GM19397 (cell line): ENCODE data around the gene PLSCR1.

ENCODE experiments used
- ATAC-seq: cut with Tn5 transposase; IDR thresholded peaks from one replicate; pipeline ENCODE4 v1.9.1; 2021; ENCODE audit warnings: mild to moderate bottlenecking, moderate library complexity; ENCODE audit not compliant: unreplicated experiment

The PLSCR1 gene, protein sequence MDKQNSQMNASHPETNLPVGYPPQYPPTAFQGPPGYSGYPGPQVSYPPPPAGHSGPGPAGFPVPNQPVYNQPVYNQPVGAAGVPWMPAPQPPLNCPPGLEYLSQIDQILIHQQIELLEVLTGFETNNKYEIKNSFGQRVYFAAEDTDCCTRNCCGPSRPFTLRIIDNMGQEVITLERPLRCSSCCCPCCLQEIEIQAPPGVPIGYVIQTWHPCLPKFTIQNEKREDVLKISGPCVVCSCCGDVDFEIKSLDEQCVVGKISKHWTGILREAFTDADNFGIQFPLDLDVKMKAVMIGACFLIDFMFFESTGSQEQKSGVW

GRCh38 chr3:146544002-146544928 lies at the start of gene PLSCR1:
Gene PLSCR1 (minus strand): TSS chr3:146544607. CDS start chr3:146536552, 8,055 bp downstream.
- peak; percentile 92 for ATAC-seq

DNA sequence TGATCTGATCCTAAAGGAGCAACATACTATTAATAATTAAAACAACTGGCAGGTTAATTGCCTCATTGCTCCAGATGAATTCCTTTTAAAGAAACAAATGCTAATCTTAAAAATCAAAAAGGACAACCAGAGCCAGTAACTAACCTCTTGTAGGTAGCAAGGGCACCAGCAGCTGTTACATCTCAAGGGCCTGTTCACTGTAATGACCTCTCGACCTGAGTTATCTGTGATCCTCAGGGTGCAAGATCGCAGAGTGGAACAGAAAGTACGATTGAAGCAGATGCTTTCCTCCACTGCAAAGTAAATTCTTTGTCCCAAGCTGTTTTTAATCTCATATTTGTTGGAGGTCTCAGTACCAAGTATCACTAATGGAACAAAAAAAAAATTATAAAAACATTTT lies 49.4 kb upstream of the PLSCR1 start:
- ATAC-seq = no peak

- no peak for ATAC-seq
Observed at GRCh38 chr3:146590521-146590920, 46.1 kb upstream of the PLSCR1 start.

DNA sequence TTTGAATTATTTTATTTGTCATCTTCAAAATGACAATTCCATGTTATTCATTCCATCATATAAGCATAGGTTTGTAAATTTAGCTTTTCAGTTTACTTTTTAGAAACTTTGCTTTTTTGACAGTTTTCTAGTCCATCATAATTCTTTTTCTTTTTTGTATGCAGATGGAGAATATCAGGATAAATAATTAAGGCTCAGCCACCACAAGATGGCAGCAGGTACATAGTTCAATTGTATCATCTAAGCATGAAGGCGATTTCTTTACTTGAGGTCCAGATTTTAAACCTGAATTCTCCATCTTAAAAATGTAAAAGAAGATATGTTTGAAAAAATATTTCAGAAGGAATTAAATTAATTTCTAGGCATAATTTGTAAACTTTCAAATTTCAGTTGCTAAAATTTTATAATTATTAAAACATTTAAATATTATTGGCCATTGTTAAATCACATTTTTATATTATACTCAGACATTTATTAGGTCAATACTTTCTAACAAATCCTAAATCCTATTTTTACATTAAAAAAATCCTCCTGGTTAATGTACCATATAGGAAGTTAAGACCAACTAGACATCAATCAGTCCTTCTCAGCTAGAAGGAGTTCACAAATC lies 45.6 kb upstream of the PLSCR1 start:
- no peak for ATAC-seq

GRCh38 chr3:146585156-146585555 lies 40.7 kb upstream of the PLSCR1 start:
- ATAC-seq = no peak

- no peak for ATAC-seq
Observed at GRCh38 chr3:146581951-146582467, 37.6 kb upstream of the PLSCR1 start.

- ATAC-seq = no peak
Observed at GRCh38 chr3:146581080-146581601, 36.7 kb upstream of the PLSCR1 start.

- no peak for ATAC-seq
Observed at GRCh38 chr3:146577662-146578061, 33.3 kb upstream of the PLSCR1 start.

DNA sequence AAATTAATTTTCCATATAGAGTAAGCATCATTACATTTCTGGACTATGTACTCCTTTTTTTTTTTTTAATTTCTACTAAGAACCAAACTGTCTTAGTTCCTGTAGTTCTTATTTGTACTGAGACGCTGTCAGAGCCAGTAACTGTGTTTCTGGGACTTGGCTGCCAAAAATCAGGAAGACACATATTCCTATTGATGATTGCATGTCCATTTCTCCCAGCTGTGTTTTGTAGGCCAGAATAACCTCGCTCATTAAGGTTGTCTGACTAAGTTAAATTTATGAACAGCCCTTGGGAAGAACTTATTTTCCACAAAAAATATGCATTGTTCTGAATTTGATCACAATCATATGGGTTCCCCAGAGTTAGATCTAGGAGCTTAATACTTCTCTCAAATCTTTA lies 31.2 kb upstream of the PLSCR1 start:
- no peak for ATAC-seq

GRCh38 chr3:146574173-146574572 lies 29.8 kb upstream of the PLSCR1 start:
- ATAC-seq = no peak

DNA sequence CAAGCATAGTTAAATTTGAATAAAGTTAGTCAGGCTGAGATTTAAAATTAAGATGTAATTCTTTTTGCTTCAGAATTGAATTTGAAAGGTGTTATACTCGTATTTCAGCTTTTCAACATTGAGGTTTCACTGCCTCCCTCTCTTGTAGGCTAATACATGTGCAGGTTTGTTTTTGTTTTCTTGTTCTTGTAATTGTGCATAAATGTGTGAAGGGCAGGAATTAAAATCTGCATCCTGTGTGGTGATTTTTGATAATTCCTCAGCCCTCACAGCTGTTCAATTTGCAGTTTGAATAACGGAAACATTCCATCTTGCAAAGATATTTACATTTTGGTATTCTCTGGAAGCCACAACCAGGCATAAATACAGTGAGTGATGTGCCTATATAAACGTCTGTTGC lies 24.9 kb upstream of the PLSCR1 start:
- ATAC-seq = no peak

- ATAC-seq = no peak
Observed at GRCh38 chr3:146566138-146566537, 21.7 kb upstream of the PLSCR1 start.

DNA sequence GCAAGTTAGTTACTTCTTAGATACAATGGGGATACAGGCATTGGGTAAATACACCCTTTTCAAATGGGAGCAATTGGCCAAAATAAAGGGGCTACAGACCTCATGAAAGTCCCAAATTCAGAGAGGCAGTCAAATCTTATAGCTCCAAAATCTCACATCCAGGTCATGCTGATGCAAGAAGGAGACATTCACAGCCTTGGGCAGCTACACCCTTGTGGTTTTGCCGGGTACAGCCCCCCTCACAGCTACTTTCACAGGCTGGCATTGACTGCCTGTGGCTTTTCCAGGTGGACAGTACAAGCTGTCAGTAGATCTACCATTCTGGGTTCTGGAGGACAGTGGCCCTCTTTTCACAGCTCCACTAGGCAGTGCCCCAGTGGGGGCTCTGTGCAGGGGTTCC lies 17.5 kb upstream of the PLSCR1 start:
- ATAC-seq = no peak

DNA sequence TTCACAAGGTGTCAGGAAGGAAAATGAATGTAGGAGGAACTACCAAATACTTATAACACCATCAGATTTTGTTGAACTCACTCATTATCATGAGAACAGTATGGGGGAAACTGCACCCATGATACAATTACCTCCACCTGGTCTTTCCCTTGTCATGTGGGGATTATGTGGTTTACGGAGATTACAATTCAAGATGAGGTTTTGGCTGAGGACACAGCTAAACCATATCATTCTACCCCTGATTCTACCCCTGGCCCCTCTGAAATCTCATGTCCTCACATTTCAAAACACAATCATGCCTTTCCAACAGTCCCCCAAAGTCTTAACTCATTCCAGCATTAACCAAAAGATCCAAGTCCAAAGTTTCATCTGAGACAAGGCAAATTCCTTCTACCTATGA lies 17.1 kb upstream of the PLSCR1 start:
- ATAC-seq = no peak

DNA sequence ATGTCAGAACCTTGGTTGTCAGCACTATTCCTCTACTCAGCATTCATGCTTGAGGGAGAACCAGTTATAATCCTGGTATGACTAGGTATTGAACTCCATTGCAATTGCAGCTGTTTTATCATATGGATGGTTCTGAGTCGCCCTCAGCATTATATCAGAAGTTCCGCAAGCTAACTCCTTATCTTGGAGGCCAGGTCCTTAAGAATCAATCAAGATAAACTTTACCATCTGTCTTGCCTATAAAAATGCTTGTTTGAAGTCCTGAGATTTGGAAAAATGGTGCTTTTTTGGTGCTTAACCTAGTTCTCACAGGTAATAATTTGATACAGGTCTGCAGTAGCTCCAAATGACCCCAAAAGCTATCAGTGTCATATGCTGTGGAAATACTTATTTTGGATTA lies 16.3 kb upstream of the PLSCR1 start:
- ATAC-seq = no peak

- ATAC-seq = no peak
Observed at GRCh38 chr3:146559388-146559787, 15.0 kb upstream of the PLSCR1 start.

- no peak for ATAC-seq
Observed at GRCh38 chr3:146558781-146559180, 14.4 kb upstream of the PLSCR1 start.

- no peak for ATAC-seq
Observed at GRCh38 chr3:146557745-146558144, 13.3 kb upstream of the PLSCR1 start.

DNA sequence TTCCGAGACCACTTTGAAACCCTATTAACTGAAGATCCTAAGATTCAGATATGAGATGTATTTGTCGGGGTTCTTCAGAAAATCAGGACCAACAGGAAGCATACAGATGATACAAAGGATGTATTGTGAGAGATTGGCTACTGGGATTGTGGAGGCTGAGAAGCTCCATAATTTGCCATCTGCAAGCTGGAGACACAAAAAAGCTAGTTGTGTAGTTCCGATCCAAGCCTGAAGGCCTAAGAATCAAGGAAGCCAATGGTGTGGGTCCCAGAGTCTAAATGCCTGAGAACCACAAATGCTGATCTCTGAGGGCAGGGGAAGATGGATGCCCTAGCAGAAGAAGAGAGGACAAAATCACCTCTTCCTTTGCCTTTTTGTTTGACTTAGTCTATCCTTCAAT lies 10.9 kb upstream of the PLSCR1 start:
- ATAC-seq = no peak

GRCh38 chr3:146554151-146554760 lies 9.8 kb upstream of the PLSCR1 start:
- no peak for ATAC-seq
